Measurements from ENCODE around the gene PNP.
"Not testable (repeated sequence)": the region's sequence is repeated elsewhere in the genome, so short reads cannot be mapped to it uniquely, and the experiment has no call there.

Gene PNP

DNA sequence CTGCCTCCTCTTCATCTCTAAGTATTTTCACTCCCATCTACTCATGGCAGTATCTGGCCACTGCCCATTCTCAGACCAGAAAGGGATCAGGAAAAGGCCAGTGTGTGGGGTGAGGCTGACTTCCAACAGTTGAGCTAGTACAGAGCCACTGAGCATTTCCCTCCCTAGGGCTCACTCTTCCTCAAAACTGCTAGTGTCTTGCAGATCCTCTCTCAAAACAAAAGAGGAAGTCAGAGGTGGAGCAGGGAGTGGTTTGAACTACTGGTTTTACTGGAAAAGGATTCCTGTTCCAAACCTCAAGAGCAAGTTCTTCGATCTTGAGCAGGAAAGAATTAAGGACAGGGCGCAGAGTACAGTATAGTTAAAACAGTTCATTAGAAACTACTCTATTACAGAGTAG, 24.4 kb downstream of the PNP start:
- DNase-seq = no peak

DNA sequence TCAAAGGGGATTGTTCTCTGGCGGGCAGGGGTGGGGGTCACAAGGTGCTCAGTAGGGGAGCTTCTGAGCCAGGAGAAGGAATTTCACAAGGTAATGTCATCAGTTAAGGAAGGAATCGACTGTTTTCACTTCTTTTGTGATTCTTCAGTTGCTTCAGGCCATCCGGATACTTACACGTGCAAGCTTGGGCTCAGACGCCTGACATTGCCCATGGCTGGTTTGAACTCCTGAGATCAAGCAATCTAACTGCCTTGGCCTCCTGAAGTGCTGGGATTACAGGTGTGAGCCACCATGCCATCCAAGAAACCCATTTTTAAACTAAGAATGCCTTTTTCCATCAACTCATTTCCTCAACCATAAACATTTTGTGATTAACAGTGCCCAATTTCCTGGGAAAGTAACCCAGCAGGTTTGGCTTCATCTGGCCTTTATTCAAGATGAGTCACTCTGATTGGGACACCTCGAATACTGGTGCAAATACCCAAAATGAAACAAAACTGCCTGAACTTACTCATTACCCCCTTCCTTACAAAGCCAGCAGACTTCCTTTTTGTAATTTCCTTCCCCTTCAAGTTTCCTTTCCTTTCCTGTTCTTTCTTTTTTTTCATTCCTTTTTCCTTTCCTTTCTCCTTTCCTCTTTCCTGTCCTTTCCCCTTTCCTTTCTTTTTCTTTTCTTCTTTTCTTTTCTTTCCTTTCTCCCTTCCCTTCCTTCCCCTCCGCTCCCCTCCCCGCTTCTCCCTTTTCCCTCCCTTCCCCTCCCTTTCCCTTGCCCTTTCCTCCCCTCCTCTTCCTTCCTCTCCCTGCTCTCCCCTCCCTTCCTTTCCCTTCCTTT, 25.9 kb downstream of the PNP start:
- peak; percentile 47 for DNase-seq

- DNase-seq = no peak
Measured at GRCh38 chr14:20498622-20499021, 29.4 kb downstream of the PNP start.

- DNase-seq = no peak
Measured at GRCh38 chr14:20499108-20499507, 29.9 kb downstream of the PNP start.

DNA sequence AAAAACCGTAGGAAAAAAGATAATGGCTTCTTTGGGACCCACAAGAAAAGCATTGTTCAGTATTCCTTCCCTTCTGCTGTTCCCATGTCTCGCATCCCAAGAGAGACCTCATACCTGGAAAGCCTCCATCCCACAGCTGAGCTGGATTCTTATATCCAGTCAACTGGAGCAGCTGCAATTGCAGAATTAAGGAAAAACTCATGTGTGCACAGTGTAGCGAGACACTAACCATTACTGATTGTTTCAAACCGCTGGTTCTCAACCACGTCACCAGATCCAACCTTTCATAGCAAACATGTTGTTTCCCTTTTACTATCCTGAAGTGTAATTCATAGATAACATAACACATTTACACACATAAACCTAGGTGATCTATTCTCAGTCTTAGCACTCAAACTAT, 30.7 kb downstream of the PNP start:
- DNase-seq = no peak

- no peak for DNase-seq
Measured at GRCh38 chr14:20501346-20501745, 32.1 kb downstream of the PNP start.

GRCh38 chr14:20503898-20504297, 34.7 kb downstream of the PNP start:
- no peak for DNase-seq

GRCh38 chr14:20506276-20506675, 37.1 kb downstream of the PNP start:
- not testable (repeated sequence) for DNase-seq

DNA sequence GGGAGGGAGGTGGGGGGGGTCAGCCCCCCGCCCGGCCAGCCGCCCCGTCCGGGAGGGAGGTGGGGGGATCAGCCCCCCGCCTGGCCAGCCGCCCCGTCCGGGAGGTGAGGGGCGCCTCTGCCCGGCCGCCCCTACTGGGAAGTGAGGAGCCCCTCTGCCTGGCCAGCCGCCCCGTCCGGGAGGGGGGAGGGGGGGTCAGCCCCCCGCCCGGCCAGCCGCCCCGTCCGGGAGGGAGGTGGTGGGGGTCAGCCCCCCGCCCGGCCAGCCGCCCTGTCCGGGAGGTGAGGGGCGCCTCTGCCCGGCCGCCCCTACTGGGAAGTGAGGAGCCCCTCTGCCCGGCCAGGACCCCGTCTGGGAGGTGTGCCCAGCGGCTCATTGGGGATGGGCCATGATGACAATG, 37.5 kb downstream of the PNP start:
- DNase-seq = not testable (repeated sequence)

GRCh38 chr14:20507537-20507936, 38.3 kb downstream of the PNP start:
- not testable (repeated sequence) for DNase-seq

GRCh38 chr14:20508367-20508766, 39.2 kb downstream of the PNP start:
- no peak for DNase-seq

DNA sequence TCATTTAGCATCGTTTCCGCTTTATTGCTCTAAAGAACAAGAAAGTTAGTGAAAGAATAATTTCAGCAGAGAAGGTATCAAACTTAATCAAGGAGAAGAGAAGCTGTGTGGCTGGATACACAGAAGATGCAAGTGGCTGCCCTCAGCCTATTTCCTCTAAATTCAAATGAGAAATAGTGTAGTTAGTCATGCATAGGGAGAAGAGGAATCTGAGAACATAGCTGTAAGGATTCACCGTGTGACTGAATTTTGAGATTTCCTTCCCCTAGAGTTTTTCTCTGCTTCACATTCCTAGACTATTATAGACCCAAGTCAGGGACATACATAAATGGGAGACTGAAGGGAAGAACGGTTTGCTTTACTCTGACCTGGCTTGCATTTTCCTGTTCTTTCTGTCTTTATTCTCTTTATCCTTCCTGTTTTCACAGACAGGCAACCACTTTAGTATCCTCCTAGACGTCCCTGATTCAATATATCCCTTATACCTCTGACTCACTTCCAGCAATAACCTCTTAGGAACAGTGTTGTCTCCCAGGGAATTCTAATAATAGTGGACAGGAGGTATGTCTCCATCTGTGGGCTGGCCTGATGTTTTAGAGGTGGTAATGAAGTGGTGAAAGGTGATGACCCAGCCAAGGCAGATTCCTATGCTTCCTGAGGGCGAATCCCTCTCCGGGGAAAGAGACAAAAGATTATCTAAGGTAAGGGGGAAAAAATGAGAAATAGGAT, 43.1 kb downstream of the PNP start:
- DNase-seq = no peak

GRCh38 chr14:20515846-20516245, 46.6 kb downstream of the PNP start:
- DNase-seq = no peak

DNA sequence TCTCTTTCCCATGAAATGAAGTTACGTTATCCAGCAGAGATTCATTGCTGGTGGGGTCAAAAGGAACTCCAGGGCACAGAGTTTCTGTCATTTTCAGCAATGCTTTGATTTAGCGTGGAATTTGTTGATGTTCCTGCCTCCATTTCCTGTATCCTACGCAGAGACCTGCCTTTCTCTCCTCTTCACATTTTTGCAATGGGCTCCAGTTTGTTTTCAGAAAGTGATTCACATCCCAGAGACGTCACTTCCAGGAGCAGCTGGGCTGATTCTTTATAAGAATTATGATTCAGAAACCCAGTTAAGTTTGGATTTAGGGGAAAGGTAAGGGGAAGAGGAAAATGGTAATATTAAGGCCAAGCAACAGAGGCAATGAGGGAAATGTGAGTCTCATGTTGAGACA, 47.7 kb downstream of the PNP start:
- no peak for DNase-seq

DNA sequence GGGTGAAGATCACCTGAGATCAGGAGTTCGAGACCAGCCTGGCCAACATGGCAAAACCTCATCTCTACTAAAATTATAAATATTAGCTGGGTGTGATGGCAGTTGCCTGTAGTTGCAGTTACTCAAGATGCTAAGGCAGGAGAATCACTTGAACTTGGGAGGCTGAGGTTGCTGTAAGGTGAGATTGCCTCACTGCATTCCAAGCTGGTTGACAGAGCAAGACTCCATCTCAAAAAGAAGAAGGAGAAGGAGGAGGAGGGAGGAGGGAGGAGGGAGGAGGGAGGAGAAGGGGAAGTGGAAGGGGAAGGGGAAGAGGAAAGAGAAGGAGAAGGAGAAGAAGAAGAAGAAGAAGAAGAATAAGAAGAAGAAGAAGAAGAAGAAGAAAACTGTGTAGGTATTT, 53.1 kb downstream of the PNP start:
- DNase-seq = no peak

- no peak for DNase-seq
Measured at GRCh38 chr14:20524027-20524426, 54.8 kb downstream of the PNP start.
